Ectodermal cell (in vitro differentiated cells): Measurements from ENCODE around the gene TRIO.

Experiments used
- H3K27ac ChIP-seq: 2 replicates; pipeline ENCODE4 v1.7.0; 2013; ENCODE audit warnings: mild to moderate bottlenecking, low read depth, low read length; ENCODE audit not compliant: insufficient read depth, poor library complexity, severe bottlenecking
- H3K27me3 ChIP-seq: 2 replicates; pipeline ENCODE4 v1.7.0; 2013; ENCODE audit warnings: mild to moderate bottlenecking, low read length; ENCODE audit not compliant: insufficient read depth, control insufficient read depth, poor library complexity, severe bottlenecking
- H3K36me3 ChIP-seq: one replicate; pipeline ENCODE4 v1.7.0; 2013; ENCODE audit warnings: low read length; ENCODE audit not compliant: control insufficient read depth, insufficient read depth
- H3K4me1 ChIP-seq: one replicate; pipeline ENCODE4 v1.7.0; 2013; ENCODE audit warnings: low read length; ENCODE audit not compliant: control insufficient read depth, insufficient read depth
- H3K4me3 ChIP-seq: 2 replicates; pipeline ENCODE4 v1.7.0; 2013; ENCODE audit warnings: low read depth, low read length, control low read depth; ENCODE audit not compliant: insufficient read depth
- H3K9me3 ChIP-seq: 2 replicates; pipeline ENCODE4 v1.7.0; 2013; ENCODE audit warnings: mild to moderate bottlenecking, low read length, moderate library complexity; ENCODE audit not compliant: control insufficient read depth
- WGBS, 2 experiments: methylation state at CpG; one replicate each; pipeline ENCODE4 v1.1.7; 2013; ENCODE audit warnings: missing lambda C conversion rate in 2 of 2; 5-methylcytosine and 5-hydroxymethylcytosine counted together

The TRIO gene

DNA sequence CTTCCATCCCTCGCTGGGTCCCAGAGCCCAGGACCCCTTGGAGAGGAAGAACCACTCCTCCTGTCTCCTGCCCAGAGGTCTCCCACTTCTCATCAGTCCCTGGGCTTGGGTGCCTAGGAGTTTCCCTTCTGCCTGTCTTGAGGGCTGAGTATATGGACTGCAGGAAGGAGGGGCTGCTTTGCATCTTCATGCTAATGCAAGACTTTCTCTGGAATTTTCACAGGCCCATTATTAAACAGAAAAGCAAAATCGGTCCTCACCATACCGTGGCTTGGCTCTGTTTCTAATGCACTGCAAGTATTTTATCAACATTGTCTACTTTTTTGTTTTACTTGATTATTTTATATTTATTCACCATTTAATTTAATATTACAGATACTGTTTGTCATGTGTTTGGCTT lies 34.5 kb downstream of the TRIO start:
- Histone ChIP-seq H3K9me3 (no peaks in the 10 kb centered on the region), H3K27ac (no peak overlapping the region), H3K4me3 (no peak overlapping the region), H3K36me3 (no peaks in the 10 kb centered on the region), H3K4me1 (peaks cover 26% of the 10 kb centered on the region), H3K27me3 (no peaks in the 10 kb centered on the region)
- 48 to 54% methylated on average over 3 of the region's 3 CpGs for WGBS, 2 experiments

DNA sequence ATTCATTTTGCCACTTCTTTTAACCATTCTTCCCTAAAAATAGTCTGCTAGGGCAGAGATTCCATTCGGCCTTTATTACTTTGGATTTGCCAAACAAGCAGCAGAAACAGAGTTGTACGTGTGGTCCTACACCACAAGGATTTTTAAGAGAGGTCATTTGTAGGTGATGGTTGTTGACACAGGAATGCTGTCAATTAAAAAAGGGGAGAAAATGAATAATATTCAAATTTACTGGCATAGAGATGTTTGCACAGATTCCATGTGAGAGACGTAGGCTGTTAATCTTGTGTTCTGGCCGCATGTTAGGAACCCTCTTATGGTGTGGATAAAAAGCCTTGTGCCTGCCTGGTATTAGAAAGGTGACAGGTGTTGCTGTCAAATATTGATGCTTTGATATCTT lies 34.9 kb downstream of the TRIO start:
- no peaks in the 10 kb centered on the region for H3K9me3 ChIP-seq
- peaks cover 30% of the 10 kb centered on the region for H3K4me1 ChIP-seq
- no peak overlapping the region for H3K27ac ChIP-seq
- no peak overlapping the region for H3K4me3 ChIP-seq
- no peaks in the 10 kb centered on the region for H3K27me3 ChIP-seq
- no peaks in the 10 kb centered on the region for H3K36me3 ChIP-seq
- WGBS, 2 experiments: 74 to 78% methylated on average over 4 of the region's 4 CpGs

DNA sequence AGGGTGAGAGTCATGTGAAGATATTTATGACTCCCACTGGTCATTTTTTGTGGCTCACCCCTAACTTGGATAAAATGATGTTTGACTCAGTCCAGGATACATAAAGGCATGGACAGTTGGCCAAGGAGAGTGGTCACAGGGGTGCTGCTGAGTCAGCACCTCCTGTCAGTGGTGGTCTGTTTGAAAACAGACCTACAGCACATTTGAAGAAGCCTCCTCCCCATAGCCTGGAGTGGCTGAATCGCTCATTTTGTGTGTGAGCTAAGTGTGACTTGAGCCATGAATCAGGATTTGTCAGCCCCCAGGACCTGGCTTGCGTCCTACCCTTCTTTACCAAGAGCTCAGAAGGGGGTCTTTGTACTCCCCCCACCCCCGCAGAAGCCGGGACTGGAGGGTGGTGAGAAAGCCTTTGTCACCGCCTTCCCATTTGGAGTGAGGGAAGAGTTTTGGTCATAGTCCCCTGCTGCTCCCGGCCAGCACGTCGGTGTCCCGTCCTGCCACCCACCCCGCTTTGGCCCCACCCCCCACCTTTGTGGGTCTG lies 35.6 kb downstream of the TRIO start:
- Histone ChIP-seq H3K27ac (no peak overlapping the region), H3K4me1 (peaks cover 29% of the 10 kb centered on the region)

DNA sequence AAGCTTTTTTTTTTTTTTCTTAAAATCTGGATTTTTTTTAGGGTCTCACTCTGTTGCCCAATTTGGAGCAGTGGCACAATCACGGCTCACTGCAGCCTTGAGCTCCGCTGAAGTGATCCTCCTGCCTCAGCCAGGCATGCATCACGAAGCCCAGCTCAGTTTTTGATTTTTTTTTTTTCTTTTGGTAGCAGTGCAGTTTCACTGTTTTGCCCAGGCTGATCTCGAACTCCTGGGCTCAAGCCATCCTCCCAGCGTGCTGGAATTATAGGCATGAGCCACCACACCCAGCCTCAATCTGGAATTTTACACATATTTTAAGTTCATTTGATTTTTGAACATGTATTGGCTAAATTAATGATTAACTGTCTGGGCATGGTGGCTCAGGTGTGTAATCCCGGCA lies 36.3 kb downstream of the TRIO start:
- no peak overlapping the region for H3K27ac ChIP-seq
- WGBS, 2 experiments: 62 to 64% methylated on average over 6 of the region's 6 CpGs
- H3K27me3 ChIP-seq: no peaks in the 10 kb centered on the region
- H3K9me3 ChIP-seq: no peaks in the 10 kb centered on the region
- no peaks in the 10 kb centered on the region for H3K36me3 ChIP-seq
- H3K4me3 ChIP-seq: no peak overlapping the region
- H3K4me1 ChIP-seq: peaks cover 23% of the 10 kb centered on the region

More for the DNA sequence above, 35.6 kb downstream of the TRIO start:
- Histone ChIP-seq H3K9me3 (no peaks in the 10 kb centered on the region), H3K36me3 (no peaks in the 10 kb centered on the region), H3K27me3 (no peaks in the 10 kb centered on the region), H3K4me3 (no peak overlapping the region)
- 0 to 1% methylated on average over 8 to 10 of the region's 10 CpGs for WGBS, 2 experiments

DNA sequence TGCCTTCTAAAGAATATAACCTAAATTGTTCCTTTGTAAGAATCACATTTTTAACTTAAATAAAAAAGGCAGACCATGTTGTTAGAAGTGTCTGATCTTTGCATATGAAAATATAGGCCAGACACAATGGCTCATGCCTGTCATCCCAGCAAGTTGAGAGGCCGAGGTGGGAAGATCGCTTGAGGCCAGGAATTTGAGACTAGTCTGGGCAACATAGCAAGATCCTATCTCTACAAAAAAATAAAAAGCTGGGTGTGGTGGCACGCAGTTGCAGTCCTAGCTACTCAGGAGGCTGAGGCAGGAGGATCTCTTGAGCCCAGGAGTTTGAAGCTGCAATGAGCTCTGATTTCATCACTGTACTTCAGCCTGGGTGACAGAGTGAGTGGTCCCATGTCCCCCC lies 37.3 kb downstream of the TRIO start:
- no peaks in the 10 kb centered on the region for H3K9me3 ChIP-seq
- 84 to 93% methylated on average over 3 of the region's 3 CpGs for WGBS, 2 experiments
- H3K36me3 ChIP-seq: no peaks in the 10 kb centered on the region
- H3K27me3 ChIP-seq: no peaks in the 10 kb centered on the region
- H3K27ac ChIP-seq: no peak overlapping the region
- peaks cover 22% of the 10 kb centered on the region for H3K4me1 ChIP-seq
- H3K4me3 ChIP-seq: no peak overlapping the region

DNA sequence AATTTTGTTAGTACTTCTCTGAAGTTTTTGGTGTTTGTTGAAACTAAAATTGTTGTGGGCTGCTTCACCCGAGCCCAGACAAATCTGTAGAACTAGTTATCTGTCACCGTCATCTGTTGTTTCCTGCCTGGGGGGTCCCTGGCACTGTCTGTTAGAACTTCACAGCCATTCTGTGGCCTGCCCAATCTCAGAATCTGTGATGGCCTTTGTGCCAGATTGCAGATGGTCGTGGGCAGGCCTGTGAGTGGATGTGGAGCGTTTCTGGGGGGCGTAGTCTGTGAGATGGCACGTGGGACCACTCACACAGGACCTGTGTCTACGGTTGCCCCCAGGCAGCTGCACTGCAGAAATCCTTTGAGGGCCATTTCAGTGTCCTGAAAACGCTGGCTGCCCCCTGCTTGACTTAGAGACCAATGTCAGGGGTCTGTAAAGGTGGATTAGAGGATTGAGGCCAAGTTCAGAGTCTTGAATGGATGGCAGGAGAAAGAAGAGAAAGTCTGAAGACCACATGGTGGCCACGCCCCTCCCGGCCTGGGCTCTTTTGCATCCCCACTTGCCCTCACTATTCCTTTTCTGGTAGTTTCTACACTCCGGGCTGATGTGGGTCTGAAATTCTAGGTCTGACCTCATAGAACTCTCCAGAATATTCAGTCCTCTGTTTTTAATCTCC lies 38.3 kb downstream of the TRIO start:
- Histone ChIP-seq H3K27ac (no peak overlapping the region), H3K4me3 (no peak overlapping the region), H3K9me3 (no peaks in the 10 kb centered on the region), H3K27me3 (no peaks in the 10 kb centered on the region), H3K36me3 (no peaks in the 10 kb centered on the region), H3K4me1 (peaks cover 22% of the 10 kb centered on the region)
- 83 to 85% methylated on average over 11 of the region's 11 CpGs for WGBS, 2 experiments

DNA sequence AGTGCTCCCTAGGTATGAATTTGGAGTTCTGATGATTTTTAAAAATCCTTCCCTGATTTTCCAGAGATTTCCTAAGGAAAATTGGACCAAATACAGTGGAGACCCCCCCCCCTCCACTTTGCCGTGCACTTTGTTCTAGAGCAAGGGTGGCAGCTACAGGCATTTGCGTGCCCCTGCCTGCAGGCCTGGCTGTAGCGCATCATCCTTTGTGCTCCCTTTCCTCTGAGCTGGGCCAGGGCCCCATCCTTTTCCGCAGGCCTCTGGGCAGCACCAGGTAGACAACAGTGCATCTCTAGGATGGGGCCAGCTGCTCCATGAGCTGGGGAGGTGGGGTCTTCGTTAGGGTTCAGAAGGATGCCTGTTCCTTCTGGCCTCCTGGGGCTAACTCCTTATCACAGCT lies 39.6 kb downstream of the TRIO start:
- Histone ChIP-seq H3K4me1 (peaks cover 22% of the 10 kb centered on the region), H3K9me3 (no peaks in the 10 kb centered on the region), H3K36me3 (no peaks in the 10 kb centered on the region), H3K27me3 (no peaks in the 10 kb centered on the region), H3K4me3 (no peak overlapping the region), H3K27ac (no peak overlapping the region)
- WGBS, 2 experiments: 61 to 64% methylated on average over 5 of the region's 5 CpGs

DNA sequence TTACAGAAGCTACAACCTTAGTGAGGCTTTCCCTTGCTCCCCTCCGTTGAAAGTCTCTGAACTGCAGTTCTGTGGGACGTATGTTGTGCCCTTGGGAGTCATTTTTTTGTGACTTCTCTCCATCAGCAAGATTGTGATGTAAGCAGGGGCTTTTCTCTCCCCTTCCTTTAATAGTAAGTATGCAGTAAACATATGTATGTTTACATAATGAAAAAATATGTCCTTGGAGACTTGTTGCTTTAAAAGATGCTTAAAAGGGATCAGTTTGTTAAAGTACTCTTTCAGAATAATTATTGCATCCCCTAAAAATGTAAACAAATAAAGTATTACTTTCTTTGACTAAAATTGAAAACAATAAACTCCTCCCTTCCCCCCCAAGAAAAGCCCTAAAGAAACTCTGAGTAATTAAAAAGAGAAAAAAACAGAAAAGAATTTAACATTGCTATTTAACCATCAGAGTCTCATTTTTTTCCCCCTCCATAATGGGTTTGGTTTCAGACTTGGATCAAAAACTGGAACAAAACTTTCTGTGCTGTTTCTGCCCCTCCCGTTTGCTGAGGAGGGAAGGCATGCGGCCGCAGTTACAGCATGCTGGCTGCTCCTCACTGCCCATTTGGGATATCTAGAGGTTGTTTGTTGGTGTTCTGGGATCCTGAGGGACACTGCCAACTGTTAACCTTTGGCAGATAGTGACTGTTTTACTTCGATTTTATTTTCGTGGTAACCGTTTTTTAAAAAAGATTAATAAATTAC lies 40.2 kb downstream of the TRIO start:
- Histone ChIP-seq H3K4me1 (peaks cover 16% of the 10 kb centered on the region), H3K36me3 (no peaks in the 10 kb centered on the region), H3K4me3 (no peak overlapping the region), H3K27ac (no peak overlapping the region), H3K9me3 (no peaks in the 10 kb centered on the region), H3K27me3 (no peaks in the 10 kb centered on the region)
- WGBS, 2 experiments: 83% methylated on average over 8 of the region's 8 CpGs

DNA sequence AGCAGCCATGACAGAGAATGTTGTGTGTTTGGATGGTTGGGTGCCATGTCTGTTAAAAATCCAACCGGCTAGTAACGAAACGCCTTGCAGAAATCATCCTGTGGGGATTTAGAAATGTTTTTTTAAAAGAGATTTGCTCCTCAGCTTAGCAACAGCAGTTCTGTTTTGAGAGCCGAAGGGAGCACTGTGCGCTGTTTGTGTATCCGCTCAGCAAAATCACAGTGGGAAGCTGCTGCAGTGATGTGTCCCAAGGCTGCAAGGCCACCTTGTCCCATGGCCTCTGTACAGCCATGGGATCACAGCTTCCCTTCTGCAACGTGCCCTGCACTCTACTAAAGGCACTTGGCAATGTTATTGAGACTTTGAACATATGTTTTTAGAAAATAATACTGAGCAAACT lies 40.9 kb downstream of the TRIO start:
- Histone ChIP-seq H3K4me3 (no peak overlapping the region), H3K9me3 (no peaks in the 10 kb centered on the region), H3K27me3 (no peaks in the 10 kb centered on the region), H3K27ac (no peak overlapping the region), H3K4me1 (peaks cover 9% of the 10 kb centered on the region), H3K36me3 (no peaks in the 10 kb centered on the region)
- WGBS, 2 experiments: 90 to 96% methylated on average over 6 to 7 of the region's 7 CpGs

DNA sequence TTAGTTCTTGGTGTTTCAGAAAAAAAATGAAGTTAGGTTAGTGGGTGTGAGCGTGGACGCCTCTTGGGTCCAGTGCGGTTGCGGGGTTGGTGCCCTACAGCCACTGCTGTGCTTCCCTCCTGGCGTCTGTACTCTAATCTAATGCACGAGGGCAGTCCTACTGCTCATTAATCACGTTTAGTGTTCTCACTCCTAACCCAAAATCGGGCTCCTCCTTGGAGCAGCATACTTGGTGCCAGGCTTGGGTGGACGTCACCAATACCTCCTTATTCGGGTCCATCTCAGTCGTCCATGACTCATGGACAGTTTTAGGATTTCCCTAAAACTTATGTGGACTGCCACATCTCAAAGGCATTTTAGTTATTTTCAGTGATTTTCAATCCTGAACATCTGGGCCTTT lies 41.6 kb downstream of the TRIO start:
- Histone ChIP-seq H3K27me3 (no peaks in the 10 kb centered on the region), H3K9me3 (no peaks in the 10 kb centered on the region), H3K4me3 (no peak overlapping the region), H3K27ac (no peak overlapping the region), H3K36me3 (no peaks in the 10 kb centered on the region), H3K4me1 (peaks cover 9% of the 10 kb centered on the region)
- WGBS, 2 experiments: 93% methylated on average over 11 of the region's 11 CpGs
